Upper lobe of left lung (tissue), 6 donors: ENCODE data around the gene PFKL. TPM values are rescaled to one million over a fixed set of nuclear protein-coding genes. Genes with fewer than 3 reads are reported as not detected.

Experiments
- ATAC-seq, 2 donors: fragments of 200-7000 bp; cut with Tn5 transposase; one replicate each; pipeline ENCODE4 v1.9.1; 2022; ENCODE audit warnings: mild to moderate bottlenecking in 2 of 2, moderate library complexity in 2 of 2; ENCODE audit not compliant: low FRiP score in 2 of 2
- DNase-seq, 2 donors: peaks; one replicate each; pipeline ENCODE4 v3.0.0-alpha.2; 2019 to 2020
- H3K27ac ChIP-seq, 4 donors: fragments of 200-600 bp; sonication (generic); one replicate each; pipeline ENCODE4 v1.5.1; 2016 to 2019
- H3K27me3 ChIP-seq, 4 donors: fragments of 200-600 bp; sonication (generic); one replicate each; pipeline ENCODE4 v1.5.1; 2017 to 2019
- H3K36me3 ChIP-seq, 4 donors: fragments of 200-600 bp; sonication (generic); one replicate each; pipeline ENCODE4 v1.5.1; 2016 to 2019
- H3K4me1 ChIP-seq, 4 donors: fragments of 200-600 bp; sonication (generic); one replicate each; pipeline ENCODE4 v1.5.1; 2018 to 2019
- H3K4me3 ChIP-seq, 4 donors: fragments of 200-600 bp; sonication (generic); one replicate each; pipeline ENCODE4 v1.5.1; 2017 to 2019; ENCODE audit warnings: mild to moderate bottlenecking in 2 of 4, moderate library complexity in 1 of 4
- H3K9me3 ChIP-seq, 4 donors: fragments of 200-600 bp; sonication (generic); one replicate each; pipeline ENCODE4 v1.5.1; 2018 to 2019
- CTCF ChIP-seq, 6 experiments: fragments of 450-650 bp in 4 of 6; fragments of 200-600 bp in 2 of 6; sonication (generic) in 2 of 6; IDR thresholded peaks; one replicate each; pipeline ENCODE4 v1.5.1; 2016 to 2019; ENCODE audit warnings: antibody characterized with exemption in 6 of 6
- EP300 ChIP-seq, 4 donors: sonication (generic); formaldehyde crosslinking; IDR thresholded peaks; one replicate each; pipeline ENCODE4 v1.5.1; 2017; ENCODE audit warnings: antibody characterized with exemption in 4 of 4, control low read depth in 2 of 4
- POLR2A ChIP-seq, 4 donors: fragments of 450-650 bp; IDR thresholded peaks; one replicate each; pipeline ENCODE4 v1.5.1; 2016 to 2017; ENCODE audit warnings: antibody characterized with exemption in 4 of 4, mild to moderate bottlenecking in 2 of 4
- POLR2AphosphoS5 ChIP-seq, 2 donors: sonication (generic); formaldehyde crosslinking; IDR thresholded peaks; one replicate each; pipeline ENCODE4 v1.5.1; 2017; ENCODE audit warnings: antibody characterized with exemption in 2 of 2
- WGBS, 2 donors: methylation state at CpG; one replicate each; pipeline ENCODE4 v1.1.5; 2017 to 2018; 5-methylcytosine and 5-hydroxymethylcytosine counted together
- total RNA-seq, 6 donors: library from RNA; depleted of rRNA in 4 of 6; stranded (reverse); fragments of >200 nt in 4 of 6; gene quantifications; one replicate each; pipeline versions ENCODE4 v1.1.0 to v1.2.1, GENCODE V29; 2016 to 2021
- donor health status: DM: no; HTN: no; CAD: no; lungs with moderate emphysema.
- donor health status: DM: no; HTN: yes; CAD: no; lungs with severe emphysema.

Gene PFKL
- total RNA-seq, 6 donors from 2014 or later: 69.8 to 157 (median 135) TPM

GRCh38 chr21:44295163-44295573 lies 4.7 kb upstream of the PFKL start:
- ATAC-seq: no peak
- WGBS, 2 donors: 78 to 84% methylated on average over 13 to 14 of the region's 14 CpGs
- no peak for DNase-seq
- TF ChIP-seq POLR2AphosphoS5 (IDR thresholded peaks at IDR 0.05): no peak
- no peak for TF ChIP-seq EP300 (IDR thresholded peaks at IDR 0.05)
- TF ChIP-seq CTCF (IDR thresholded peaks at IDR 0.05): no peak
- TF ChIP-seq POLR2A (IDR thresholded peaks at IDR 0.05): no peak
- Histone ChIP-seq H3K4me1 (peaks cover 12 to 28% (median 16%) of the 10 kb centered on the region in 4 donors), H3K4me3 (no peak overlapping the region), H3K9me3 (no peaks in the 10 kb centered on the region), H3K27me3 (no peaks in the 10 kb centered on the region), H3K36me3 (no peaks in the 10 kb centered on the region), H3K27ac (no peak overlapping the region)

GRCh38 chr21:44295646-44296045 lies 4.2 kb upstream of the PFKL start:
- WGBS, 2 donors: 78 to 95% methylated on average over 4 to 10 of the region's 10 CpGs
- H3K27me3 ChIP-seq: no peaks in the 10 kb centered on the region
- ATAC-seq: no peak
- TF ChIP-seq EP300 (IDR thresholded peaks at IDR 0.05) (no peak), POLR2AphosphoS5 (IDR thresholded peaks at IDR 0.05) (no peak), CTCF (IDR thresholded peaks at IDR 0.05) (no peak), POLR2A (IDR thresholded peaks at IDR 0.05) (no peak)
- H3K4me1 ChIP-seq: peaks cover 12 to 32% (median 17%) of the 10 kb centered on the region in 4 donors
- H3K4me3 ChIP-seq: no peak overlapping the region
- H3K27ac ChIP-seq: no peak overlapping the region
- H3K9me3 ChIP-seq: no peaks in the 10 kb centered on the region
- no peaks in the 10 kb centered on the region for H3K36me3 ChIP-seq
- peak in 1 of 2 donors; percentile 41 for DNase-seq

- peak in 1 of 2 donors; percentile 74 for DNase-seq
- H3K4me1 ChIP-seq: peaks cover 17 to 37% (median 22%) of the 10 kb centered on the region in 4 donors
- H3K4me3 ChIP-seq: no peak overlapping the region
- no peaks in the 10 kb centered on the region for H3K9me3 ChIP-seq
- TF ChIP-seq POLR2AphosphoS5 (IDR thresholded peaks at IDR 0.05): no peak
- TF ChIP-seq CTCF (IDR thresholded peaks at IDR 0.05): no peak
- TF ChIP-seq EP300 (IDR thresholded peaks at IDR 0.05): no peak
- no peak for TF ChIP-seq POLR2A (IDR thresholded peaks at IDR 0.05)
- no peaks in the 10 kb centered on the region for H3K27me3 ChIP-seq
- no peak for ATAC-seq
- H3K27ac ChIP-seq: no peak overlapping the region
- no peaks in the 10 kb centered on the region for H3K36me3 ChIP-seq
- 70 to 77% methylated on average over 2 to 9 of the region's 12 CpGs for WGBS, 2 donors
Observed at GRCh38 chr21:44296103-44296519, 3.7 kb upstream of the PFKL start.

GRCh38 chr21:44296916-44297315 lies 2.9 kb upstream of the PFKL start:
- DNase-seq: peak in 1 of 2 donors; percentile 69
- Histone ChIP-seq H3K36me3 (no peaks in the 10 kb centered on the region), H3K4me1 (peaks cover 25 to 45% (median 30%) of the 10 kb centered on the region in 4 donors), H3K9me3 (no peaks in the 10 kb centered on the region), H3K27ac (no peak overlapping the region), H3K4me3 (no peak overlapping the region), H3K27me3 (no peaks in the 10 kb centered on the region)
- TF ChIP-seq POLR2A (IDR thresholded peaks at IDR 0.05): no peak
- no peak for TF ChIP-seq POLR2AphosphoS5 (IDR thresholded peaks at IDR 0.05)
- TF ChIP-seq EP300 (IDR thresholded peaks at IDR 0.05): no peak
- no peak for TF ChIP-seq CTCF (IDR thresholded peaks at IDR 0.05)
- WGBS, 2 donors: 67 to 81% methylated on average over 3 to 12 of the region's 13 CpGs
- no peak for ATAC-seq
